OCI-LY1 (cell line): ENCODE measurements around the gene MARK3.

ENCODE experiments used
- H2AFZ ChIP-seq: fragments of 200-600 bp; sonication (generic), shearing (Covaris generic); 2 replicates; pipeline ENCODE4 v1.6.0; 2014; ENCODE audit warnings: antibody characterized with exemption, mild to moderate bottlenecking, low read length
- H3F3A ChIP-seq: fragments of 200-600 bp; sonication (generic), shearing (Covaris generic); 2 replicates; pipeline ENCODE4 v1.6.0; 2014; ENCODE audit warnings: mild to moderate bottlenecking, antibody characterized with exemption, low read length, moderate library complexity; ENCODE audit not compliant: insufficient read depth
- H3K27ac ChIP-seq: fragments of 200-600 bp; sonication (generic); 2 replicates; pipeline ENCODE4 v1.5.1; 2014; ENCODE audit warnings: low read length, mixed run types, mild to moderate bottlenecking, low read depth; ENCODE audit not compliant: poor library complexity, severe bottlenecking
- H3K27me3 ChIP-seq: fragments of 200-600 bp; sonication (generic); 2 replicates; pipeline ENCODE4 v1.6.0; 2014; ENCODE audit warnings: antibody characterized with exemption, mild to moderate bottlenecking, low read length, moderate library complexity; ENCODE audit not compliant: insufficient read depth
- H3K36me3 ChIP-seq: fragments of 200-600 bp; sonication (generic); 2 replicates; pipeline ENCODE4 v1.6.1; 2014; ENCODE audit warnings: mild to moderate bottlenecking, antibody characterized with exemption, low read length, moderate library complexity, mixed read lengths; ENCODE audit not compliant: insufficient read depth
- H3K4me1 ChIP-seq: fragments of 200-600 bp; sonication (generic); 2 replicates; pipeline ENCODE4 v1.5.1; 2014; ENCODE audit warnings: mild to moderate bottlenecking, low read length, moderate library complexity; ENCODE audit not compliant: insufficient read depth, severe bottlenecking
- H3K4me2 ChIP-seq: fragments of 200-600 bp; sonication (generic), shearing (Covaris generic); 2 replicates; pipeline ENCODE4 v1.6.1; 2014; ENCODE audit warnings: low read length
- H3K4me3 ChIP-seq: fragments of 200-600 bp; sonication (generic); 2 replicates; pipeline ENCODE4 v1.5.1; 2014; ENCODE audit warnings: low read length, low read depth, mild to moderate bottlenecking, mixed read lengths; ENCODE audit not compliant: poor library complexity, severe bottlenecking
- H3K79me2 ChIP-seq: fragments of 200-600 bp; shearing (Covaris generic); 2 replicates; pipeline ENCODE4 v1.6.1; 2016; ENCODE audit warnings: mixed run types, low read length, mixed read lengths; ENCODE audit not compliant: insufficient read depth
- H3K9ac ChIP-seq: fragments of 200-600 bp; sonication (generic), shearing (Covaris generic); 2 replicates; pipeline ENCODE4 v1.6.1; 2014; ENCODE audit warnings: mild to moderate bottlenecking, low read length, mixed read lengths
- H3K9me2 ChIP-seq: fragments of 200-600 bp; sonication (generic), shearing (Covaris generic); 2 replicates; pipeline ENCODE4 v1.6.1; 2014; ENCODE audit warnings: low read depth, mild to moderate bottlenecking, low read length, mixed read lengths
- H3K9me3 ChIP-seq: fragments of 200-600 bp; shearing (Covaris generic); 2 replicates; pipeline ENCODE4 v1.6.1; 2014; ENCODE audit warnings: low read length, mixed read lengths
- H4K20me1 ChIP-seq: fragments of 200-600 bp; sonication (generic), shearing (Covaris generic); 2 replicates; pipeline ENCODE4 v1.6.0; 2016; ENCODE audit warnings: mild to moderate bottlenecking, low read length; ENCODE audit not compliant: insufficient read depth
- EZH2 ChIP-seq: fragments of 200-600 bp; sonication (generic), shearing (Covaris generic); IDR thresholded peaks from 2 replicates; pipeline ENCODE4 v1.8.0; 2017; ENCODE audit warnings: borderline replicate concordance, mixed run types, mild to moderate bottlenecking, antibody characterized with exemption, low read length, moderate library complexity, mixed read lengths
- TF ChIP-seq, protein P1 (sequence below): fragments of 200-600 bp; sonication (generic), shearing (Covaris generic); IDR thresholded peaks from 2 replicates; pipeline ENCODE4 v1.5.1; 2017; ENCODE audit warnings: mild to moderate bottlenecking, antibody characterized with exemption, low read length, moderate library complexity, mixed read lengths

Gene MARK3

DNA sequence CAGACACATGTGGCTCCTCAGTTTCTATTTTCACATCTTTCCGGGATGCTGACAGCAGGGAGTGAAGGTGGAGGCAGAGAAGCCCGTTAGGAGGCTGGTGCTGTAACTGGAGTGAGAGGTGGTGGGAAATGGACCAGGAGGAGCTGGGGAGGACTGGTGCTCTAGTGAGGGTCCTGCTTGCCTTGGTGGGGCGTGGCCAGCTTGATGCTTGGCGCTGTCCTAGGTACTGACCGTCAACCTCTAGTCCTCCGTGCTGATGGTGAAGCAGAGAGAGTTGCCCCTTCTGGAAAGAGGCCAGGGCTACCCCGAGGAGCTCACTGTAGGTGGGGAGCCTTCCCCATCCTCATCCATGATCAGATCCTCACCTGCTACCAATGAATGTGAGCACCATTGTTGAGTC is 145.2 kb downstream of the MARK3 start:
- Histone ChIP-seq H3K4me3 (peak overlapping the region; percentile 96), H4K20me1 (no peaks in the 10 kb centered on the region), H3F3A (no peaks in the 10 kb centered on the region), H3K9ac (no peak overlapping the region; the same call in 1 of the 2 replicates), H3K27ac (no peak overlapping the region), H3K27me3 (no peaks in the 10 kb centered on the region; the same call in 1 of the 2 replicates), H3K9me3 (no peaks in the 10 kb centered on the region), H3K9me2 (no peaks in the 10 kb centered on the region), H3K4me2 (peak overlapping the region; percentile 96), H3K4me1 (peaks cover 27% of the 10 kb centered on the region), H3K36me3 (peaks cover 27% of the 10 kb centered on the region; the same call in 1 of the 2 replicates), H3K79me2 (peaks cover 8% of the 10 kb centered on the region), H2AFZ (no peak overlapping the region)
- TF ChIP-seq, protein P1, sequence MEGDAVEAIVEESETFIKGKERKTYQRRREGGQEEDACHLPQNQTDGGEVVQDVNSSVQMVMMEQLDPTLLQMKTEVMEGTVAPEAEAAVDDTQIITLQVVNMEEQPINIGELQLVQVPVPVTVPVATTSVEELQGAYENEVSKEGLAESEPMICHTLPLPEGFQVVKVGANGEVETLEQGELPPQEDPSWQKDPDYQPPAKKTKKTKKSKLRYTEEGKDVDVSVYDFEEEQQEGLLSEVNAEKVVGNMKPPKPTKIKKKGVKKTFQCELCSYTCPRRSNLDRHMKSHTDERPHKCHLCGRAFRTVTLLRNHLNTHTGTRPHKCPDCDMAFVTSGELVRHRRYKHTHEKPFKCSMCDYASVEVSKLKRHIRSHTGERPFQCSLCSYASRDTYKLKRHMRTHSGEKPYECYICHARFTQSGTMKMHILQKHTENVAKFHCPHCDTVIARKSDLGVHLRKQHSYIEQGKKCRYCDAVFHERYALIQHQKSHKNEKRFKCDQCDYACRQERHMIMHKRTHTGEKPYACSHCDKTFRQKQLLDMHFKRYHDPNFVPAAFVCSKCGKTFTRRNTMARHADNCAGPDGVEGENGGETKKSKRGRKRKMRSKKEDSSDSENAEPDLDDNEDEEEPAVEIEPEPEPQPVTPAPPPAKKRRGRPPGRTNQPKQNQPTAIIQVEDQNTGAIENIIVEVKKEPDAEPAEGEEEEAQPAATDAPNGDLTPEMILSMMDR, result no peak
- no peak for TF ChIP-seq EZH2

DNA sequence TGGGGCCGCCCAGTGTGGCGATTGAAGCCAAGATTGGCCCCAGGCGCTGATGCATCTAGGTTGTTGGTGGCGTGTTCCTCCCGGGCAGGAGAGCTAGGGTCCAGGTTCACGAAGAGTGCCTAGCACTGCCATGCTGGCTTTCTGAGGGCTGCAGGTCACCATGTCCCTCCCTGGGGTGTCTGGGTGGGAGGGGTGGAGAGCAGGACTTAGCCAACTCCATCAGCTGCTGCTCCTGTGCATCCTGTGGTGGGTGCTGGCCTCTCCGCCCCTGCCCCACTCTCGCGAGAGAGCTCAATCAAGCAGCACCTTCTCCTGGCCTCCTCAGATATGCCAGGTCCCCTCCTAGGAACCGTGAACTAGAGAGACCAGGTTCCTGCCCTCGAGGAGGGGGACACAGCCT is 145.6 kb downstream of the MARK3 start:
- no peaks in the 10 kb centered on the region for H3K9me2 ChIP-seq
- H4K20me1 ChIP-seq, result no peaks in the 10 kb centered on the region
- H3K79me2 ChIP-seq, result peaks cover 8% of the 10 kb centered on the region
- H3K9me3 ChIP-seq, result no peaks in the 10 kb centered on the region
- no peak overlapping the region for H3K27ac ChIP-seq
- H3K9ac ChIP-seq, result no peak overlapping the region
- H3K36me3 ChIP-seq, result peaks cover 27% of the 10 kb centered on the region; the same call in 1 of the 2 replicates
- H3F3A ChIP-seq, result no peaks in the 10 kb centered on the region
- no peaks in the 10 kb centered on the region; the same call in 1 of the 2 replicates for H3K27me3 ChIP-seq
- TF ChIP-seq, protein P1, result no peak
- TF ChIP-seq EZH2, result no peak
- no peak overlapping the region for H2AFZ ChIP-seq
- H3K4me3 ChIP-seq, result peak overlapping the region; percentile 96
- peaks cover 27% of the 10 kb centered on the region for H3K4me1 ChIP-seq
- peak overlapping the region; percentile 96; the same call in 1 of the 2 replicates for H3K4me2 ChIP-seq

DNA sequence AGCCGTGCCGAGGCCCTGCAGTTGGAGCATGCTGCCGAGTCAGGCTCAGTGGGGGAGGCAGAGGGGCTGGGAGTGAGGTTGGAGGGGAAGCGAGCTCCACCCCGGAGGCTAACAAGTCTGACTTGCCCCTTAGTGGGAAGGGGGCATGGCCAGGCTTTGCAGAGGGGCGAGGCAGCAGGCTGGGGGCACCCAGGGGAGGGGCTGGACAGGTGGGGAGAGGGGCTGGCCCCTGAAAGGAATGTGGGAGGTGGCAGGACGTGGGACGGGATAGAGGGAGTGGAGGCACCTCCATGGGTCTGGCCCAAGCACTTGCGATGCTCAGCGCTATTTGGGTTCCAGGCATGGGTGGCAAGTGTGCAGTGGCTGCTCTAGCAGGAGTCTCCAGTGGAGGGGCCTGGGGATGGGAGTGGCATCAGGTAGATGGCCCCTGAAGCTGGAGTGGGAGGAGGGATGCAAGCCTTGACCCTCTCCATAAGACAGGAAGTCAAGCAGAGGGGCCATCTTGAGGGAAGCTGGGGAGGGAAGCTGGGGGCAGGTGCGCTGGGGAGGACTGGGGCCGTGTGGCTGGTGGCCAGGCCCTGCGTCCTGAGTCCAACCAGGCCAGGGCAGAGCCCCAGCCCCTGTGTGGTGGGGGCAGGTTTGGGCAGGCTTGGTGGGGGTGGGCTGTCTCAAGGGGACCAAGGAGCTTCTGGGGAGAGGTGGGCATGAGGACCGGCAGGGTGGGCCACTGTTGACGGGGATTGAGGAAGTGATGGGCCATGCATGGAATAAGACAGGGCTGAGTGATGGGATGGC is 146.4 kb downstream of the MARK3 start:
- H3K9ac ChIP-seq, result no peak overlapping the region
- peaks cover 27% of the 10 kb centered on the region for H3K4me1 ChIP-seq
- H3K9me2 ChIP-seq, result no peaks in the 10 kb centered on the region
- peaks cover 8% of the 10 kb centered on the region for H3K79me2 ChIP-seq
- no peaks in the 10 kb centered on the region for H3F3A ChIP-seq
- H3K4me3 ChIP-seq, result no peak overlapping the region
- H3K36me3 ChIP-seq, result peaks cover 27% of the 10 kb centered on the region; the same call in 1 of the 2 replicates
- no peaks in the 10 kb centered on the region for H4K20me1 ChIP-seq
- no peak overlapping the region for H3K27ac ChIP-seq
- TF ChIP-seq, protein P1, result no peak
- no peak for TF ChIP-seq EZH2
- H3K27me3 ChIP-seq, result no peaks in the 10 kb centered on the region; the same call in 1 of the 2 replicates
- no peak overlapping the region for H3K4me2 ChIP-seq
- no peaks in the 10 kb centered on the region for H3K9me3 ChIP-seq
- H2AFZ ChIP-seq, result no peak overlapping the region
